Femur (tissue), 1 donor: ENCODE measurements around the gene SLCO1B1.

Source experiments
- DNase-seq: peaks from one replicate; pipeline ENCODE4 v3.0.0-alpha.2; 2017

SLCO1B1 gene

DNA sequence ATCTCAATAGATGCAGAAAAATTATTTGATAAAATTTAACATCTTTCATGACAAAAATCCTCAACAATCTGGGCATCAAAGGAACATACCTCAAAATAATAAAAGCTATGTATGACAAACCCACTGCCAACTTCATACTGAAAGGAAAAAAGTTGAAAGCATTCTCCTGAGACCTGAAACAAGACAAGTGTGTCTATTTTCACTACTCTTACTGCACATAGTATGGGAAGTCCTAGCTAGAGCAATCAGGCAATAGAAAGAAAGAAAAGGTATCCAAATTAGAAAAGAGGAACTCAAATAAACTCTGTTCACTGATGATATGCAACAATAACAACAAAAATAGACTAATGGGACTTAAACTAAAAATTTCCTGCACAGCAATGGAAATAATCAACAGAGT is 90.1 kb downstream of the SLCO1B1 start:
- DNase-seq: no peak

DNA sequence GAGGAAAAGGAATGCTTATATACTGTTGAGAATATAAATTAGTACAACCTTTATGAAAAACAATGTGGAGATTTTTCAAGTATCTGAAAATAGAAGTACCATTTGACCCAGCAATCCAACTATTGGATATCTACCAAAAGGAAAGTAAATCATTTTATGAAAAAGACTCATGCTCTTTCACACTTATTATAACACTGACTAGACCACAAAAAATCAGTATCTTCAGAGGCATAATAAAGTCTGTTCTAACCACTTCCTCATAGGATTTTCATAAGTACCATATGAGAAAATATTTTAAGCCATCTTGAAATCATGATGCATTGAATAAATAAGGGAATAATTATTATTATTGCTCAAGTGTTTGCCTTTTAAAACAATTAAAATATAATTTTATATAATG is 90.8 kb downstream of the SLCO1B1 start:
- no peak for DNase-seq

DNA sequence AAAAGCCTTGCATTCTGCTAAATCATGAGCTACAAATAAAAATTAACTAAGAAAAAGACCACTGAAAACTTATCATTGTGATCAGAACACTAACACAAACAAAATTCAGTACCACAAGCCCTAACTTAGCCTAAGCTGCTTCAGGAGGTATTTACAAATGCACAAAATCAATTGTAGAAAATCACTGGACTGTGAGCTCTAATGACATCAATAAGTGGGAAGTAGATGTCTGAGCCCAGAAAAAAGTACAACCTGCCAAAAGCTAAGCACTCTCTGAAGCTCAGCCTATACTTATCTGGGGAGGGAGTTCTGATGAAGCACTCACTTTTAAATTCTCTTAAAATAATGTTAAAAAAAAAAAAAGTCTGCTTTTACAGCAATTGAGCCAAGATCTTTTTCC is 92.9 kb downstream of the SLCO1B1 start:
- no peak for DNase-seq

DNA sequence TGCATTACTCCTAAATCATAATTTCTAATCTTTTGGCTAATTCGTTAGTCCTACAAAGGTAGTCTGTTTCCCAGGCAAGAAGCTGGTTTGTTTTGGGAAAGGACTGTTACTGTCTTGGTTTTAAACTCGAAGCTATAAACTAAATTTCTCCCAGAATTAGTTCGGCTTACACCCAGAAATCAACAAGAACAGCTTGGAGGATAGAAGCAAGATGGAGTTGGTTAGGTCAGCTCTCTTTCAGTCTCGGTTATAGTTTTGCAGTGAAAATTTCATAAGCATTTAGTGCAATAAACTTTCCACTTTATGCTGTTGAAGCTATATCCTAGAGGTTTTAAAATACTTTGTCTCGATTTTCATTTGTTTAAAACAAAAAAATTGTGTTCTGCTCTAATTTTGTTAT is 103.4 kb downstream of the SLCO1B1 start:
- DNase-seq: no peak

DNA sequence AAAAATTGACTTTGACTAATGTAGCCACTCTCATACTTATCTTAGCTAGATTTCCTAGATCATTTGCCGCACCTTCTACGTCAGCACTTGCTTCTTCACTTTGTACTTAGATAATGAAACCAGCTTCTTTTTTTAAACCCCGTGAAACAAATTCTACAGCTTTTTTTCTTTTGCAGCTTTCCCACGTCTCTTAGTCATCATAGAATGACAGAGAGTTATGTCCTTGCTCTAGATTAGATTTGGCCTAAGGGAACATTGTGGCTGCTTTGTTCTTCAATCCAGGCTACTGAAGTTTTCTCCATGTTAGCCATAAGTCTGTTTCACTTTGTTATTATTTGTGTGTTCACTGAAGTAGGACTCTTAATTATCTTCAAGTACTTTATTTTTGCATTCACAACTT is 108.9 kb downstream of the SLCO1B1 start:
- no peak for DNase-seq

DNA sequence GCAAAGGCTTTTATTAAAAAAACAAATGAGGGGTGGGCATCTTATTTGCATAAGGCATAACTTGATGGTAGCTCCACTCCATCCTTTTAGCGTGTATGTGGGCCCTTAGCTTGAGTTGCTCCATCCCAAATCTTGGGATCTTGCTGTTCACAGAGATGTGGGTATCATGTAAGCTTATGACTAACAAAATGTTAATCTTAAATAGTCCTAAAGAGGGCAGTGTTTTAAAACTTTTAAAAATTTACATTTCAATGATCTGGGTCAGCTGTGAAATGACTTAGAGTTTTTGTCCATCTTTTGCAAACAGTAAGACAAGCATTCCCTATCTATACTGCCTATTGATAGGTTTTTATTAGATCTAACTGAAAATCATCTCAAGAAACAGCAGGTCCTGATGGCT is 117.7 kb downstream of the SLCO1B1 start:
- DNase-seq: no peak

DNA sequence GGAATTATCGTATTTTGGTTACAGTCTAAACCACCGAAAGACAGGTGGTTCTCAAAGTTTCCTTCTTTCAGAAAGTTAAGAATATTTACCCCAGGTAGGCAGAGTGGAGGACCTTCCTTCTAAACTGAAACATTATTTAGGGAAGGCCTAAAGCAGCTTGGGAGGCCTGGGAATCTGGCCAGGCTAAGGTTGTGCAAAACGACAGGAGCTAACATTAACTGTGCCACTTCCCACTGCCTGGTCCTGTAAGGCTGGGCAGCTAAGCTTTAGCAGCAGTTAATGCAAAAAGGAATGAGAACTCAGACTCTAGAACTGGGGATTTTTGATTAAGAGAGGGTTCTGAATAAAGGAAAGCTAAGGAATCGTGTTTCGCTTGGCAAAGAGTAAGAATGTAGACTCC is 121.1 kb downstream of the SLCO1B1 start:
- no peak for DNase-seq

DNA sequence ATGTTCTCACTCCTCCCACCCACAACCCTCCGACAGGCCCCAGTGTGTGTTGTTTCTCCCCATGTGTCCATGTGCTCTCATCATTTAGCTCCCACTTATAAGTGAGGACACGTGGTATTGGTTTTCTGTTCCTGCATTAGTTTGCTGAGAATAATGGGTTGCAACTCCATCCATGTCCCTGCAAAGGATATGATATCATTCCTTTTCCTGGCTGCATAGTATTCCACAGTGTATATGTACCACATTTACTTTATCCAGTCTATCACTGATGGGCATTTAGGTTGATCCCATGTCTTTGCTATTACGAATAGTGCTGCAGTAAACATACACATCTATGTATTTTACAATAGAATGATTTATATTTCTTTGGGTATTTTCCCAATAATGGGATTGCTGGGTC is 126.2 kb downstream of the SLCO1B1 start:
- DNase-seq: no peak

DNA sequence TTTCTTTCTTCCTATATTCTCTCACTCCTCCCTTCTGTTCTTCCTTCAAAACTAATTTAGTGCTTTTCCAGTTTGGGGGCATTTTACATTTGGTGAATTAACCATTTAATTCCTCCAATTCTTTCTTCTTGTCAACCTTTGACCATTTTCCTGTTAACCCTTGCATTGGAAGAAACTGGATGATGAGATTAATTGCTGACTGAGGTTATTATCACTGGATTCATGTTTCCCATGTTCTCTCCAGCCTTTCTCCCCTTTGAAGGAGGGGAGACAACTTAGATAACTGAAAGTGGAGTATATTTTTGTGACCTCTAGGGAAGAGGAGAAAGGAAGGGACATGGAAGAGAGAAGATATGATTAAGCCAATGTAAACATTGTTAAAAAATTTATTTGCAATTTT is 133.2 kb downstream of the SLCO1B1 start:
- no peak for DNase-seq

DNA sequence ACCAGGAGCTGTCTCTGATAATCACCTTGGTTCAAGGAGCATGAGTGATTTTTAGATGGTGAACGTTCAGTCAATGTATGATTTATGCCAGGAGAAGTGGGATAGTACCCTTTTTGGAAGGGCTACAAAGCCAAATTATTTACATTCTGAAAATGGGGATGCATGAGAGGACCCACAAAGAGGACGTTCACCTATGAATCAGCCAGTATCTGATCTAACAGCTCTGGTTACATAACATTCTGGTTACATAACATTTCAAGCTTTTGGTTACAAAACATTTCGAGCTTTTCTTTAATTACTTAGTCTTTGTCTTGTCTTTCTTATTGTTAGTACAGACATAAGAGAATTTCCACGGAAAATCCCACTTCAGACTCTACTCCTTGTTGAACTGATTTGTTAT is 134.9 kb downstream of the SLCO1B1 start:
- DNase-seq: no peak

DNA sequence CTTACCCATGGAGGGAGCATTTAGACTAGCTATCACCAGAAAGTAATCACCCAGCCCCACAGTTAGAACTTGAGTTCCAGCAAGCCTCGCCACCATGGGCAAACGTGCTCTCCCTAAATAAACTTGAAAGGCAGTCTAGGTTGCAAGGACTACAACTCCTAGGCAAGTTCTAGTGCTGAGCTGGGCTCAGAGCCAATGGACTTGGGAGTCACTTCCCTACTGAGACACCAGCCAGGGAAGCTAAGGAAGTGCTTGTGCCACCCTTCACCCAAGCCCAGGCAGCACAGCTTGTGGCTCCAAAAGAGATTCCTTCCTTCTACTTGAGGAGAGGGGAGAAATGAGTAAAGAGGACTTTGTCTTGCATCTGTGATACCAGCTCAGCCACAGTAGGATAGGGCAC is 145.8 kb downstream of the SLCO1B1 start:
- no peak for DNase-seq
